Measurements from ENCODE around the gene CDKN2B-AS1. TPM values are rescaled to one million over a fixed set of nuclear protein-coding genes. Genes with fewer than 3 reads are reported as not detected.
"Not testable (repeated sequence)": the region's sequence is repeated elsewhere in the genome, so short reads cannot be mapped to it uniquely, and the experiment has no call there.

Gene CDKN2B-AS1
- total RNA-seq, 1 donor from 2014 or later: 0.58 TPM

GRCh38 chr9:22055090-22055489, 60.5 kb downstream of the CDKN2B-AS1 start:
- Mint-ChIP-seq H3K4me3 (no peak overlapping the region), H3K36me3 (no peaks in the 10 kb centered on the region), H3K4me1 (ENCODE audit: unreplicated experiment) (peaks cover 14% of the 10 kb centered on the region), H3K27ac (no peak overlapping the region), H3K27me3 (no peaks in the 10 kb centered on the region), H3K9me3 (no peaks in the 10 kb centered on the region)
- DNase-seq (ENCODE audit: extremely low spot score, unreplicated experiment): no peak
- TF ChIP-seq CTCF (conservative IDR thresholded peaks at IDR 0.05): no peak

GRCh38 chr9:22056402-22056801, 61.8 kb downstream of the CDKN2B-AS1 start:
- Mint-ChIP-seq H3K4me1 (ENCODE audit: unreplicated experiment) (peaks cover 9% of the 10 kb centered on the region), H3K4me3 (no peak overlapping the region), H3K36me3 (no peaks in the 10 kb centered on the region), H3K27me3 (no peaks in the 10 kb centered on the region), H3K27ac (no peak overlapping the region), H3K9me3 (no peaks in the 10 kb centered on the region)
- TF ChIP-seq CTCF (conservative IDR thresholded peaks at IDR 0.05): no peak
- DNase-seq (ENCODE audit: extremely low spot score, unreplicated experiment): no peak

DNA sequence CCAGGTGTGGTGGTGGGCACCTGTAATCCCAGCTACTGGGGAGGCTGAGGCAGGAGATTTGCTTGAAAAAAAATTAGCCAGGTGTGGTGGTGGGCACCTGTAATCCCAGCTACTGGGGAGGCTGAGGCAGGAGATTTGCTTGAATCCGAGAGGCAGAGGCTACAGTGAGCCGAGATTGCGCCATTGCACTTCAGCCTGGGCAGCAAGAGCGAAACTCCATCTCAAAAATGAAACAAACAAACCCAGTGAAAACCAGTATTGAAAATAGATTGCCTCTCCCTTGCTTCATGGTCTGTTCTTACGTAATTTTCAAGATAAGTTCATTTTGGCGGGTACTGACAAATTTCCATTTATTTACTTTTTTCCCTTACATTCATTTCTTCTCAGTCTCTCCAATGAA, 63.4 kb downstream of the CDKN2B-AS1 start:
- DNase-seq (ENCODE audit: extremely low spot score, unreplicated experiment); H3K9me3 Mint-ChIP-seq; H3K27ac Mint-ChIP-seq; H3K4me3 Mint-ChIP-seq; H3K4me1 Mint-ChIP-seq (ENCODE audit: unreplicated experiment); H3K27me3 Mint-ChIP-seq; H3K36me3 Mint-ChIP-seq: not testable (repeated sequence)

GRCh38 chr9:22060831-22061383, 66.3 kb downstream of the CDKN2B-AS1 start:
- no peak overlapping the region for H3K4me3 Mint-ChIP-seq
- H3K36me3 Mint-ChIP-seq: no peaks in the 10 kb centered on the region
- H3K27me3 Mint-ChIP-seq: peaks cover 2% of the 10 kb centered on the region
- H3K27ac Mint-ChIP-seq: no peak overlapping the region
- no peaks in the 10 kb centered on the region for H3K9me3 Mint-ChIP-seq
- H3K4me1 Mint-ChIP-seq (ENCODE audit: unreplicated experiment): no peaks in the 10 kb centered on the region
- DNase-seq (ENCODE audit: extremely low spot score, unreplicated experiment): no peak
- TF ChIP-seq CTCF (conservative IDR thresholded peaks at IDR 0.05): no peak

DNA sequence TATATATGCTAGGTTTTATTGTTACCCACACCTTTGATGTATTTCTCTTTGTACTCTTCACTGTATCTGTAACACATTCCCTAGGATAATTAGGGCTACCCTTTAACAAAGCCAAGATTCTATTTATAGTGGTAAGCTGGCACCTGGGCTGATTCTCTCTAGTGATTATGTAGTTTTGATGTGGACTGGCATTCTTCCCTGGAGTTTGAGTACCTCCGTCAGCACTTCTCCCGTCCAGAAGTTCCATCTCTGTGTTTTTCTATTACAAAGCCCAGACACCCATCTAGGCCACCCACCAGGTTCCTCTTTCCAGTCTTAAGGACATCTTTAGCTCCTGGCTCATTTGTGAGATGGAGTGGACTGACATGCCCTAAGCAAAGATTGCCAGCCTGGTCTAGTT, 70.4 kb downstream of the CDKN2B-AS1 start:
- Mint-ChIP-seq H3K27me3 (peaks cover 2% of the 10 kb centered on the region), H3K9me3 (no peaks in the 10 kb centered on the region), H3K4me3 (no peak overlapping the region), H3K27ac (no peak overlapping the region), H3K36me3 (no peaks in the 10 kb centered on the region), H3K4me1 (ENCODE audit: unreplicated experiment) (no peaks in the 10 kb centered on the region)
- no peak for DNase-seq (ENCODE audit: extremely low spot score, unreplicated experiment)
- TF ChIP-seq CTCF (conservative IDR thresholded peaks at IDR 0.05): no peak

DNA sequence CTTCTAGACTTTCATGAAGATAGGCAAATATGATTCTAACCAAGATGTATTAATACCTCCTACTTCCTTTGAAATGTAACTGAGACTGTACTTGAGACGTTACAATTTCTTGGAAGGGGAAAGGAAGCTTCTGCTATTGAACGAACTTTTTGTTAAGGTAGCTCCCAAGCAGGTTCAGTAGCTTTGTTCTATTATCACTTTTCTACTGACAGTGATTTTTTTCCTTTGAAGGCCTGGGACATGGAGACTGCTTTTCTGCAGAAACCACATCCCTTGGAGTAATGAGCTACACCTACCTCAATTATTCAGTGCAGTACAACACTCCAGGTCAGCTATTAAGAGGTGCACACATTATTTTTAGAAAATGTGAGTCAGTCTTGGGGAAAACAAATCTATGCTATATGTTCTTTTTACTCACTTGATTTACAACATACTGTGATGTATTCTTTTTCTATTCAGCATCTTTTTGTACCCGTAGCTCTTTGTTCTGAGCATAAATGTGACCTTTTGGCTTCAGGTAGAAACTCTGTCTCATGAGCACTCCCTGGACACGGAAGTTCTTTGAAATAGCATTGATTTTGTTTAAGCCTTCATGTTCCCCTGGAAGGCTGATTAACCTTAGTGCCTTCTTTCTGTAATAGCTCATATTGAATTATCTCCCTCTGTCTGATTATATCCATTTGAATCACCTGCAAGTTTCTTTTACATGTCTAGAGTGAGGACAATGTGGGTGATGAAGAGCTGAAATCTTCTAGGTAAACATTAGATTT, 71.0 kb downstream of the CDKN2B-AS1 start:
- no peaks in the 10 kb centered on the region for H3K36me3 Mint-ChIP-seq

More for the DNA sequence above, 71.0 kb downstream of the CDKN2B-AS1 start:
- Mint-ChIP-seq H3K27ac (no peak overlapping the region), H3K4me3 (no peak overlapping the region), H3K4me1 (ENCODE audit: unreplicated experiment) (no peaks in the 10 kb centered on the region), H3K9me3 (no peaks in the 10 kb centered on the region), H3K27me3 (peaks cover 2% of the 10 kb centered on the region)
- no peak for DNase-seq (ENCODE audit: extremely low spot score, unreplicated experiment)
- no peak for TF ChIP-seq CTCF (conservative IDR thresholded peaks at IDR 0.05)

Data from type B pancreatic cell (in vitro differentiated cells).